IMR-90 (cell line): ENCODE data around the gene CEP83. TPM values are rescaled to one million over a fixed set of nuclear protein-coding genes. Genes with fewer than 3 reads are reported as not detected.

Source experiments
- ATAC-seq: fragments of 200-7000 bp; cut with Tn5 transposase; 2 replicates; pipeline ENCODE4 v1.9.1; 2020; ENCODE audit warnings: low read depth, mild to moderate bottlenecking, moderate library complexity
- BruUV-seq: library from RNA; stranded (reverse); fragments of 400-500 nt; replicated peaks from 2 replicates; lab custom pipeline; 2021; lab: Mats Ljungman, UMichigan
- CTCF ChIA-PET: fragments of 300-600 bp; formaldehyde crosslinking; extraction: SDS; loops from one replicate; lab custom pipeline; 2021; ENCODE audit warnings: antibody characterized with exemption; lab: Yijun Ruan, JAX
- POLR2A ChIA-PET: fragments of 300-600 bp; sonication (Branson Sonifier 250); formaldehyde crosslinking; loops from one replicate; lab custom pipeline; 2022; ENCODE audit warnings: antibody characterized with exemption; ENCODE audit not compliant: unreplicated experiment; lab: Charles Lee
- DNase-seq: peaks from one replicate; pipeline ENCODE4 v3.0.0; 2013
- H2AFZ ChIP-seq: replicated peaks from 2 replicates; pipeline ENCODE3; 2013; ENCODE audit warnings: low read length, mild to moderate bottlenecking; ENCODE audit not compliant: poor library complexity
- H2AK5ac ChIP-seq: 2 replicates; pipeline ENCODE4 v1.6.1; 2013; ENCODE audit warnings: low read depth, low read length, inconsistent platforms
- H2AK9ac ChIP-seq: replicated peaks from 2 replicates; pipeline ENCODE3; 2013; ENCODE audit warnings: mild to moderate bottlenecking, low read depth, low read length, moderate library complexity; ENCODE audit not compliant: poor library complexity
- H2BK120ac ChIP-seq: 2 replicates; pipeline ENCODE4 v1.6.1; 2013; ENCODE audit warnings: low read depth, low read length, inconsistent platforms
- H2BK15ac ChIP-seq: 3 replicates; pipeline ENCODE4 v1.6.1; 2013; ENCODE audit warnings: low read depth, low read length, inconsistent platforms
- H2BK20ac ChIP-seq: 2 replicates; pipeline ENCODE4 v1.6.1; 2013; ENCODE audit warnings: low read depth, mild to moderate bottlenecking, inconsistent platforms, low read length, moderate library complexity
- H2BK5ac ChIP-seq: 2 replicates; pipeline ENCODE4 v1.6.1; 2013; ENCODE audit warnings: mild to moderate bottlenecking, low read depth, low read length, inconsistent platforms; ENCODE audit not compliant: poor library complexity, severe bottlenecking
- H3K14ac ChIP-seq: replicated peaks from 2 replicates; pipeline ENCODE4 v1.6.1; 2013; ENCODE audit warnings: low read depth, low read length, inconsistent platforms
- H3K18ac ChIP-seq: 2 replicates; pipeline ENCODE4 v1.6.1; 2013; ENCODE audit warnings: low read depth, low read length, control low read depth
- H3K23ac ChIP-seq: 2 replicates; pipeline ENCODE4 v1.6.1; 2013; ENCODE audit warnings: low read depth, low read length, inconsistent platforms
- H3K27ac ChIP-seq: 2 replicates; pipeline ENCODE4 v1.5.1; 2013; ENCODE audit warnings: mild to moderate bottlenecking, control low read depth, low read length; ENCODE audit not compliant: insufficient read depth
- H3K27me3 ChIP-seq: 2 replicates; pipeline ENCODE4 v1.6.1; 2013; ENCODE audit warnings: low read length; ENCODE audit not compliant: control insufficient read depth, insufficient read depth
- H3K36me3 ChIP-seq: 2 replicates; pipeline ENCODE4 v1.6.1; 2013; ENCODE audit warnings: low read length, mixed read lengths; ENCODE audit not compliant: control insufficient read depth, insufficient read depth
- H3K4ac ChIP-seq: 2 replicates; pipeline ENCODE4 v1.6.1; 2013; ENCODE audit warnings: low read depth, low read length, inconsistent platforms
- H3K4me1 ChIP-seq: 2 replicates; pipeline ENCODE4 v1.6.1; 2013; ENCODE audit warnings: low read length, mixed read lengths; ENCODE audit not compliant: control insufficient read depth, insufficient read depth
- H3K4me2 ChIP-seq: 2 replicates; pipeline ENCODE4 v1.6.1; 2013; ENCODE audit warnings: low read depth, mild to moderate bottlenecking, control low read depth, low read length, moderate library complexity
- H3K4me3 ChIP-seq: 2 replicates; pipeline ENCODE4 v1.5.1; 2013; ENCODE audit warnings: low read depth, mild to moderate bottlenecking, control low read depth, low read length, moderate library complexity; ENCODE audit not compliant: insufficient read depth
- H3K56ac ChIP-seq: 2 replicates; pipeline ENCODE4 v1.6.1; 2013; ENCODE audit warnings: low read length, inconsistent platforms; ENCODE audit not compliant: insufficient read depth; ENCODE audit errors: extremely low read depth
- H3K79me1 ChIP-seq, 2 experiments: 2 replicates each; pipeline ENCODE4 v1.6.1; 2013; ENCODE audit warnings: low read length in 2 of 2, inconsistent platforms in 1 of 2, low read depth in 1 of 2
- H3K9ac ChIP-seq: 2 replicates; pipeline ENCODE4 v1.6.1; 2013; ENCODE audit warnings: low read depth, low read length, control low read depth
- H3K9me1 ChIP-seq: 2 replicates; pipeline ENCODE4 v1.6.1; 2013; ENCODE audit warnings: low read length, inconsistent platforms; ENCODE audit not compliant: insufficient read depth
- H3K9me3 ChIP-seq: 2 replicates; pipeline ENCODE4 v1.6.1; 2013; ENCODE audit warnings: low read length; ENCODE audit not compliant: control insufficient read depth, insufficient read depth
- H4K20me1 ChIP-seq: 2 replicates; pipeline ENCODE4 v1.6.1; 2013; ENCODE audit warnings: low read length, inconsistent platforms; ENCODE audit not compliant: insufficient read depth
- H4K5ac ChIP-seq: 2 replicates; pipeline ENCODE4 v1.6.1; 2013; ENCODE audit warnings: mild to moderate bottlenecking, low read depth, low read length, control low read depth
- H4K8ac ChIP-seq, 2 experiments: 2 replicates each; pipeline ENCODE4 v1.6.1; 2013; ENCODE audit warnings: low read depth in 2 of 2, low read length in 2 of 2, control low read depth in 1 of 2, inconsistent platforms in 1 of 2
- H4K91ac ChIP-seq: 2 replicates; pipeline ENCODE4 v1.6.1; 2013; ENCODE audit warnings: low read depth, low read length, inconsistent platforms; ENCODE audit not compliant: insufficient read depth
- BHLHE40 ChIP-seq: fragments of 150-350 bp; IDR thresholded peaks from 2 replicates; pipeline ENCODE4 v1.6.1; 2016; ENCODE audit warnings: mild to moderate bottlenecking, low read depth, low read length
- CEBPB ChIP-seq: IDR thresholded peaks from 2 replicates; pipeline ENCODE4 v1.6.1; 2012; ENCODE audit warnings: low read depth, low read length, improper control_type of control experiment
- CHD1 ChIP-seq: IDR thresholded peaks from 2 replicates; pipeline ENCODE4 v1.6.1; 2012; ENCODE audit warnings: low read depth, low read length, improper control_type of control experiment
- MAFK ChIP-seq: IDR thresholded peaks from 2 replicates; pipeline ENCODE4 v1.6.1; 2012; ENCODE audit warnings: low read depth, low read length, improper control_type of control experiment
- POLR2A ChIP-seq: IDR thresholded peaks from 2 replicates; pipeline ENCODE4 v1.6.1; 2012; ENCODE audit warnings: mild to moderate bottlenecking, low read depth, low read length
- WGBS, 2 experiments: methylation state at CpG; one replicate each; pipeline versions ENCODE4 v1.1.5 to v1.1.7; 2013; ENCODE audit warnings: missing lambda C conversion rate in 2 of 2; ENCODE audit not compliant: insufficient read length in 1 of 2; ENCODE audit errors: extremely low coverage in 2 of 2; 5-methylcytosine and 5-hydroxymethylcytosine counted together
- dilution Hi-C: fragments of 300-500 bp; cut with HindIII; formaldehyde crosslinking; loops from one replicate; pipeline ENCODE4 v1.14.3; 2018; ENCODE audit warnings: low sequenced_read_pairs; ENCODE audit not compliant: unreplicated experiment
- in situ Hi-C: fragments of 300-500 bp; cut with MboI; formaldehyde crosslinking; loops from 3 replicates; pipeline ENCODE4 v1.14.3; 2019; ENCODE audit warnings: low sequenced_read_pairs, inconsistent platforms, mixed read lengths
- intact Hi-C: fragments of 100-400 bp; cut with micrococcal nuclease; formaldehyde crosslinking; loops from 2 replicates; pipeline ENCODE4 v1.10.0; 2022
- polyA plus RNA-seq, 3 experiments: library from polyadenylated mRNA; depleted of rRNA; stranded (reverse); fragments of >200 nt; gene quantifications; 2 replicates each; pipeline ENCODE4 v1.2.3, GENCODE V29; 2012; ENCODE audit warnings: low replicate concordance in 1 of 3
- total RNA-seq: library from RNA; depleted of rRNA; stranded (reverse); fragments of >200 nt; gene quantifications from 2 replicates; pipeline ENCODE4 v1.2.3, GENCODE V29; 2012

Gene CEP83
- total and polyA plus RNA-seq, 2 of the 4 experiments (the other 2 are of a cell fraction), result 3.9 to 8.9 TPM

DNA sequence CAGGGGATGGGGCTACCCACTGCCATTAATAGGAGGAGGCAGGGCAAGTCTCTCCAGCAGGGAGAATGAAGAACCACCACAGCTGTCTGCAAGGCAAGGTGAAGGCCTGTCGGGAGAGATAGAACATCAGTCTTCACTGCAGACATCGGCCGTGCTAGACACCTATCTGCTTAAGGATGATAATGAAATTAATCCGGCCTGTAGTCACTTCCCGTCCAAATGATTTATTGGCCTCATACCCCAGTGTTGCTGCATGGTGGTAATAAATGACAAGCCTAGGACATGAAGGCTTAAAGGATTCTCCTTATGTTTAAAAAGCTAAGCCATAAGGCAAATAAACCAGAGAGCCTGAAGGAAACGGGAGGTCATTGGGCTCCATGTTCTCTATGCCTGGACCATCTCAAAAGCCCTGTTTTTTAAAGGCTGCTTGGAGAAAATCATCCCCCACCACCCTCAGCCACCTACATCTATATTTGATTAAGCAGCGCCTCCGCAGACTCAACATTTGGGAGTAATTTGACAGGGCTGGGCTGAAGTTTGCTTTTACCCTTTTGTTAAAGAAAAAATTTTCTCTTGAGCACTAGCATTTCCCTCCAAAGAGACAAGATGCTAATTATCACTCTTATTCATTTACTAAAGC lies 173.6 kb downstream of the CEP83 start:
- Histone ChIP-seq H3K14ac (no peak overlapping the region), H3K27ac (no peak overlapping the region), H2AFZ (no peak overlapping the region), H2AK5ac (no peak overlapping the region), H3K4me2 (no peak overlapping the region), H4K8ac (no peak overlapping the region), H4K91ac (no peak overlapping the region), H3K36me3 (no peaks in the 10 kb centered on the region), H3K4me3 (no peak overlapping the region), H3K9me1 (peaks cover 9% of the 10 kb centered on the region), H3K18ac (no peak overlapping the region), H2BK120ac (no peak overlapping the region), H2BK15ac (no peak overlapping the region), H2BK5ac (no peak overlapping the region), H3K9ac (no peak overlapping the region), H3K79me1 (no peaks in the 10 kb centered on the region), H3K23ac (no peak overlapping the region), H3K56ac (no peak overlapping the region), H4K5ac (no peak overlapping the region), H2BK20ac (no peak overlapping the region), H3K4me1 (peaks cover 13% of the 10 kb centered on the region), H4K20me1 (no peaks in the 10 kb centered on the region), H3K9me3 (no peaks in the 10 kb centered on the region), H3K4ac (no peak overlapping the region), H2AK9ac (no peak overlapping the region), H3K27me3 (peaks cover 4% of the 10 kb centered on the region)
- 77% methylated on average over 3 of the region's 8 CpGs; no CpG with 5 or more reads in 1 of the 2 experiments for WGBS, 2 experiments
- CTCF ChIA-PET, result no interaction called here
- intact Hi-C loops, result no loop called here
- DNase-seq (no peak), ATAC-seq (no peak)
- in situ Hi-C loops, result no loop called here
- POLR2A ChIA-PET, result no interaction called here
- no TSS peak for BruUV-seq
- no peak for TF ChIP-seq MAFK
- TF ChIP-seq CEBPB, result no peak
- TF ChIP-seq CHD1, result no peak
- TF ChIP-seq BHLHE40, result no peak
- TF ChIP-seq POLR2A, result no peak
- dilution Hi-C loops, result no loop called here
